HEK293 (cell line): Measurements from ENCODE around the gene SLC22A3.

Experiments used
- CTCF ChIA-PET: fragments of 350-600 bp; formaldehyde crosslinking; extraction: SDS; loops from one replicate; lab custom pipeline; 2021; ENCODE audit warnings: antibody characterized with exemption; lab: Yijun Ruan, JAX
- POLR2A ChIA-PET: fragments of 300-600 bp; formaldehyde crosslinking; extraction: SDS; loops from one replicate; lab custom pipeline; 2020; ENCODE audit warnings: antibody characterized with exemption, inconsistent platforms; lab: Yijun Ruan, JAX
- H3K27ac ChIP-seq: fragments of 200-500 bp; sonication (Bioruptor generic); 2 replicates; pipeline ENCODE4 v1.5.1; 2014; ENCODE audit warnings: low read depth, low read length, control low read depth, inconsistent platforms; ENCODE audit errors: extremely low read depth
- H3K36me3 ChIP-seq, 2 experiments: fragments of 200-500 bp in 1 of 2; sonication (Bioruptor generic) in 1 of 2; 1 replicate in 1 of 2; 2 replicates in 1 of 2; pipeline ENCODE4 v1.5.1; 2014 to 2017; ENCODE audit warnings: inconsistent platforms in 2 of 2, low read length in 2 of 2; ENCODE audit not compliant: control insufficient read depth in 2 of 2, insufficient read depth in 1 of 2
- H3K4me1 ChIP-seq: fragments of 200-500 bp; sonication (Bioruptor generic); 2 replicates; pipeline ENCODE4 v1.5.1; 2014; ENCODE audit warnings: mild to moderate bottlenecking, low read length, inconsistent platforms; ENCODE audit not compliant: control insufficient read depth, insufficient read depth
- H3K4me3 ChIP-seq: 2 replicates; pipeline ENCODE4 v1.5.1; 2011; ENCODE audit warnings: low read depth, mild to moderate bottlenecking, control low read depth, low read length, moderate library complexity
- H3K9me3 ChIP-seq: fragments of 200-500 bp; sonication (Bioruptor generic); 2 replicates; pipeline ENCODE4 v1.5.1; 2014; ENCODE audit warnings: low read depth, low read length, inconsistent platforms; ENCODE audit not compliant: control insufficient read depth, insufficient read depth
- GLI4 ChIP-seq: fragments of 450-650 bp; formaldehyde crosslinking; IDR thresholded peaks from 2 replicates; pipeline ENCODE4 v1.5.1; 2016; ENCODE audit warnings: missing biosample characterization, missing genetic modification characterization
- KLF7 ChIP-seq: fragments of 450-650 bp; formaldehyde crosslinking; IDR thresholded peaks from 2 replicates; pipeline ENCODE4 v1.5.1; 2016; ENCODE audit warnings: missing biosample characterization, missing genetic modification characterization, borderline replicate concordance
- SP7 ChIP-seq: fragments of 450-650 bp; formaldehyde crosslinking; IDR thresholded peaks from 2 replicates; pipeline ENCODE4 v1.5.1; 2016; ENCODE audit warnings: missing biosample characterization, missing genetic modification characterization
- TRIM28 ChIP-seq: IDR thresholded peaks from 2 replicates; pipeline ENCODE4 v1.6.1; 2011; ENCODE audit warnings: low read length, control low read depth, borderline replicate concordance
- ZNF2 ChIP-seq: fragments of 450-650 bp; formaldehyde crosslinking; IDR thresholded peaks from 2 replicates; pipeline ENCODE4 v1.5.1; 2016; ENCODE audit warnings: missing biosample characterization, missing genetic modification characterization
- ZNF274 ChIP-seq, 2 experiments: fragments of 200-500 bp in 1 of 2; fragments of 450-650 bp in 1 of 2; sonication (Bioruptor generic) in 1 of 2; formaldehyde crosslinking in 1 of 2; IDR thresholded peaks; 2 replicates each; pipeline versions ENCODE4 v1.5.1 to v1.6.1; 2014 to 2016; ENCODE audit warnings: borderline replicate concordance in 1 of 2, inconsistent platforms in 1 of 2, low read length in 1 of 2, missing biosample characterization in 1 of 2, missing genetic modification characterization in 1 of 2
- ZNF341 ChIP-seq: fragments of 450-650 bp; formaldehyde crosslinking; IDR thresholded peaks from 2 replicates; pipeline ENCODE4; 2016; ENCODE audit warnings: low read depth, missing biosample characterization, missing genetic modification characterization
- ZNF624 ChIP-seq: fragments of 450-650 bp; formaldehyde crosslinking; IDR thresholded peaks from 2 replicates; pipeline ENCODE4 v1.5.1; 2017; ENCODE audit warnings: missing biosample characterization, missing genetic modification characterization
- ZNF626 ChIP-seq: fragments of 450-650 bp; sonication (Bioruptor Pico); formaldehyde crosslinking; IDR thresholded peaks from 2 replicates; pipeline ENCODE4 v1.5.1; 2018; ENCODE audit warnings: missing biosample characterization, missing genetic modification characterization, inconsistent platforms
- ZNF629 ChIP-seq: fragments of 450-650 bp; formaldehyde crosslinking; IDR thresholded peaks from 2 replicates; pipeline ENCODE4 v1.5.1; 2017; ENCODE audit warnings: missing biosample characterization, missing genetic modification characterization
- ZNF701 ChIP-seq: fragments of 450-650 bp; formaldehyde crosslinking; IDR thresholded peaks from 2 replicates; pipeline ENCODE4 v1.5.1; 2016; ENCODE audit warnings: missing biosample characterization, missing genetic modification characterization
- ZNF76 ChIP-seq: fragments of 450-650 bp; formaldehyde crosslinking; IDR thresholded peaks from 2 replicates; pipeline ENCODE4; 2016; ENCODE audit warnings: low read depth, missing biosample characterization, missing genetic modification characterization, borderline replicate concordance
- ZSCAN16 ChIP-seq: fragments of 450-650 bp; formaldehyde crosslinking; IDR thresholded peaks from 2 replicates; pipeline ENCODE4 v1.5.1; 2016; ENCODE audit warnings: missing biosample characterization, missing genetic modification characterization
- TF ChIP-seq, protein P1 (sequence below): fragments of 450-650 bp; IDR thresholded peaks from 2 replicates; pipeline ENCODE4 v1.5.1; 2018; ENCODE audit warnings: missing biosample characterization, mild to moderate bottlenecking, missing genetic modification characterization
- TF ChIP-seq, protein P2 (sequence below): fragments of 450-650 bp; formaldehyde crosslinking; optimal IDR thresholded peaks from 2 replicates; pipeline ENCODE3; 2016; ENCODE audit warnings: missing biosample characterization, mild to moderate bottlenecking, missing genetic modification characterization
- TF ChIP-seq, protein P3 (sequence below): fragments of 450-650 bp; formaldehyde crosslinking; IDR thresholded peaks from 2 replicates; pipeline ENCODE4 v1.5.1; 2016; ENCODE audit warnings: missing biosample characterization, missing genetic modification characterization
- TF ChIP-seq, protein P4 (sequence below): fragments of 450-650 bp; IDR thresholded peaks from 2 replicates; pipeline ENCODE4 v1.5.1; 2018; ENCODE audit warnings: missing biosample characterization, missing genetic modification characterization
- TF ChIP-seq, protein P5 (sequence below): fragments of 450-650 bp; formaldehyde crosslinking; IDR thresholded peaks from 2 replicates; pipeline ENCODE4 v1.5.1; 2017; ENCODE audit warnings: missing biosample characterization, missing genetic modification characterization
- TF ChIP-seq, protein P6 (sequence below): fragments of 450-650 bp; formaldehyde crosslinking; IDR thresholded peaks from 2 replicates; pipeline ENCODE4 v1.5.1; 2016; ENCODE audit warnings: missing biosample characterization, missing genetic modification characterization
- TF ChIP-seq, protein P7 (sequence below): sonication (generic); formaldehyde crosslinking; IDR thresholded peaks from 2 replicates; pipeline ENCODE4 v1.8.1; 2022; ENCODE audit warnings: mild to moderate bottlenecking, moderate library complexity, missing genetic modification reagents

The SLC22A3 gene, protein sequence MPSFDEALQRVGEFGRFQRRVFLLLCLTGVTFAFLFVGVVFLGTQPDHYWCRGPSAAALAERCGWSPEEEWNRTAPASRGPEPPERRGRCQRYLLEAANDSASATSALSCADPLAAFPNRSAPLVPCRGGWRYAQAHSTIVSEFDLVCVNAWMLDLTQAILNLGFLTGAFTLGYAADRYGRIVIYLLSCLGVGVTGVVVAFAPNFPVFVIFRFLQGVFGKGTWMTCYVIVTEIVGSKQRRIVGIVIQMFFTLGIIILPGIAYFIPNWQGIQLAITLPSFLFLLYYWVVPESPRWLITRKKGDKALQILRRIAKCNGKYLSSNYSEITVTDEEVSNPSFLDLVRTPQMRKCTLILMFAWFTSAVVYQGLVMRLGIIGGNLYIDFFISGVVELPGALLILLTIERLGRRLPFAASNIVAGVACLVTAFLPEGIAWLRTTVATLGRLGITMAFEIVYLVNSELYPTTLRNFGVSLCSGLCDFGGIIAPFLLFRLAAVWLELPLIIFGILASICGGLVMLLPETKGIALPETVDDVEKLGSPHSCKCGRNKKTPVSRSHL

DNA sequence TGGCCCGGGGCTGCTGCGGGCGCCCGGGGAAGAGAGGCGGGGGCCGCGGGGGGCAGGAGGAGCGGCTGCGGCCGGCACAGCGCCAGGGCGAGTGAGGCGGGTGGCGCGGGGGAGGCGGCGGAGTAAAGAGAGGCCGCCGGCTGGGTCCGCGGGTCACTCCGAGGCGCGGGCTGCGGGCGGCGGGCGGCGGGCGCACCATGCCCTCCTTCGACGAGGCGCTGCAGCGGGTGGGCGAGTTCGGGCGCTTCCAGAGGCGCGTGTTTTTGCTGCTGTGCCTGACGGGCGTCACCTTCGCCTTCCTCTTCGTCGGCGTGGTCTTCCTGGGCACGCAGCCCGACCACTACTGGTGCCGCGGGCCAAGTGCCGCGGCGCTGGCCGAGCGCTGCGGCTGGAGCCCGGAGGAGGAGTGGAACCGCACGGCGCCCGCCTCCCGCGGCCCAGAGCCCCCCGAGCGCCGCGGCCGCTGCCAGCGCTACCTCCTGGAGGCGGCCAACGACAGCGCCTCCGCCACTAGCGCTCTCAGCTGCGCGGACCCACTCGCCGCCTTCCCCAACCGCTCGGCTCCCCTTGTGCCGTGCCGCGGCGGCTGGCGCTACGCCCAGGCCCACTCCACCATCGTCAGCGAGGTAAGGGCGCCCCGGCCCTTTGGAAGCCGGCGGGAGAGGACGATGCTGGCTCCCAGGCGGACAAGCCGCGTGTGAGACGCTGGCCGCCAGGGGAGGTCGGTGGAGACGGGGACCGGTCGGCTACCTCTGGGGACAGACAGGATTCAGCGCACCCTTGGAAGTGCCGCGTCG, at the start of gene SLC22A3:
Gene SLC22A3, plus strand, starts transcription at position 156 of the 797 bp plus-strand sequence. Its CDS starts 42 bp downstream, at position 198.
- no peak within 1 kb of the TSS; the same call in 1 of the 2 replicates for H3K27ac ChIP-seq
- POLR2A ChIA-PET, result no interaction called here
- TF ChIP-seq SP7, result no peak
- TF ChIP-seq, protein P1, sequence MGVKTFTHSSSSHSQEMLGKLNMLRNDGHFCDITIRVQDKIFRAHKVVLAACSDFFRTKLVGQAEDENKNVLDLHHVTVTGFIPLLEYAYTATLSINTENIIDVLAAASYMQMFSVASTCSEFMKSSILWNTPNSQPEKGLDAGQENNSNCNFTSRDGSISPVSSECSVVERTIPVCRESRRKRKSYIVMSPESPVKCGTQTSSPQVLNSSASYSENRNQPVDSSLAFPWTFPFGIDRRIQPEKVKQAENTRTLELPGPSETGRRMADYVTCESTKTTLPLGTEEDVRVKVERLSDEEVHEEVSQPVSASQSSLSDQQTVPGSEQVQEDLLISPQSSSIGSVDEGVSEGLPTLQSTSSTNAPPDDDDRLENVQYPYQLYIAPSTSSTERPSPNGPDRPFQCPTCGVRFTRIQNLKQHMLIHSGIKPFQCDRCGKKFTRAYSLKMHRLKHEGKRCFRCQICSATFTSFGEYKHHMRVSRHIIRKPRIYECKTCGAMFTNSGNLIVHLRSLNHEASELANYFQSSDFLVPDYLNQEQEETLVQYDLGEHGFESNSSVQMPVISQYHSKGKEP (tag by site-specific recombination), result no peak
- TF ChIP-seq, protein P2, sequence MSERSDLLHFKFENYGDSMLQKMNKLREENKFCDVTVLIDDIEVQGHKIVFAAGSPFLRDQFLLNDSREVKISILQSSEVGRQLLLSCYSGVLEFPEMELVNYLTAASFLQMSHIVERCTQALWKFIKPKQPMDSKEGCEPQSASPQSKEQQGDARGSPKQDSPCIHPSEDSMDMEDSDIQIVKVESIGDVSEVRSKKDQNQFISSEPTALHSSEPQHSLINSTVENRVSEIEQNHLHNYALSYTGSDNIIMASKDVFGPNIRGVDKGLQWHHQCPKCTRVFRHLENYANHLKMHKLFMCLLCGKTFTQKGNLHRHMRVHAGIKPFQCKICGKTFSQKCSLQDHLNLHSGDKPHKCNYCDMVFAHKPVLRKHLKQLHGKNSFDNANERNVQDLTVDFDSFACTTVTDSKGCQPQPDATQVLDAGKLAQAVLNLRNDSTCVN, result peak; percentile 35
- TF ChIP-seq, protein P3, sequence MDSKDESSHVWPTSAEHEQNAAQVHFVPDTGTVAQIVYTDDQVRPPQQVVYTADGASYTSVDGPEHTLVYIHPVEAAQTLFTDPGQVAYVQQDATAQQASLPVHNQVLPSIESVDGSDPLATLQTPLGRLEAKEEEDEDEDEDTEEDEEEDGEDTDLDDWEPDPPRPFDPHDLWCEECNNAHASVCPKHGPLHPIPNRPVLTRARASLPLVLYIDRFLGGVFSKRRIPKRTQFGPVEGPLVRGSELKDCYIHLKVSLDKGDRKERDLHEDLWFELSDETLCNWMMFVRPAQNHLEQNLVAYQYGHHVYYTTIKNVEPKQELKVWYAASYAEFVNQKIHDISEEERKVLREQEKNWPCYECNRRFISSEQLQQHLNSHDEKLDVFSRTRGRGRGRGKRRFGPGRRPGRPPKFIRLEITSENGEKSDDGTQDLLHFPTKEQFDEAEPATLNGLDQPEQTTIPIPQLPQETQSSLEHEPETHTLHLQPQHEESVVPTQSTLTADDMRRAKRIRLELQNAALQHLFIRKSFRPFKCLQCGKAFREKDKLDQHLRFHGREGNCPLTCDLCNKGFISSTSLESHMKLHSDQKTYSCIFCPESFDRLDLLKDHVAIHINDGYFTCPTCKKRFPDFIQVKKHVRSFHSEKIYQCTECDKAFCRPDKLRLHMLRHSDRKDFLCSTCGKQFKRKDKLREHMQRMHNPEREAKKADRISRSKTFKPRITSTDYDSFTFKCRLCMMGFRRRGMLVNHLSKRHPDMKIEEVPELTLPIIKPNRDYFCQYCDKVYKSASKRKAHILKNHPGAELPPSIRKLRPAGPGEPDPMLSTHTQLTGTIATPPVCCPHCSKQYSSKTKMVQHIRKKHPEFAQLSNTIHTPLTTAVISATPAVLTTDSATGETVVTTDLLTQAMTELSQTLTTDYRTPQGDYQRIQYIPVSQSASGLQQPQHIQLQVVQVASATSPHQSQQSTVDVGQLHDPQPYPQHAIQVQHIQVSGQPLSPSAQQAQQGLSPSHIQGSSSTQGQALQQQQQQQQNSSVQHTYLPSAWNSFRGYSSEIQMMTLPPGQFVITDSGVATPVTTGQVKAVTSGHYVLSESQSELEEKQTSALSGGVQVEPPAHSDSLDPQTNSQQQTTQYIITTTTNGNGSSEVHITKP (tag by site-specific recombination), result no peak
- TF ChIP-seq, protein P4, sequence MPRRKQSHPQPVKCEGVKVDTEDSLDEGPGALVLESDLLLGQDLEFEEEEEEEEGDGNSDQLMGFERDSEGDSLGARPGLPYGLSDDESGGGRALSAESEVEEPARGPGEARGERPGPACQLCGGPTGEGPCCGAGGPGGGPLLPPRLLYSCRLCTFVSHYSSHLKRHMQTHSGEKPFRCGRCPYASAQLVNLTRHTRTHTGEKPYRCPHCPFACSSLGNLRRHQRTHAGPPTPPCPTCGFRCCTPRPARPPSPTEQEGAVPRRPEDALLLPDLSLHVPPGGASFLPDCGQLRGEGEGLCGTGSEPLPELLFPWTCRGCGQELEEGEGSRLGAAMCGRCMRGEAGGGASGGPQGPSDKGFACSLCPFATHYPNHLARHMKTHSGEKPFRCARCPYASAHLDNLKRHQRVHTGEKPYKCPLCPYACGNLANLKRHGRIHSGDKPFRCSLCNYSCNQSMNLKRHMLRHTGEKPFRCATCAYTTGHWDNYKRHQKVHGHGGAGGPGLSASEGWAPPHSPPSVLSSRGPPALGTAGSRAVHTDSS, result 0 out of 2 replicates have a peak, but pooled peaks have one; percentile 13
- TF ChIP-seq ZNF624 (tag by site-specific recombination), result no peak
- peak; percentile 10; the same call in 1 of the 2 replicates for TF ChIP-seq ZNF341 (tag by site-specific recombination)
- TF ChIP-seq ZNF274 (IDR thresholded peaks at IDR 0.05; ENCODE audit: low read length), result no peak
- no peak for TF ChIP-seq ZNF274 (tag by site-specific recombination; IDR thresholded peaks at IDR 0.05; ENCODE audit: borderline replicate concordance)
- no peak for TF ChIP-seq ZSCAN16
- TF ChIP-seq ZNF626 (tag by site-specific recombination), result no peak
- TF ChIP-seq, protein P5, sequence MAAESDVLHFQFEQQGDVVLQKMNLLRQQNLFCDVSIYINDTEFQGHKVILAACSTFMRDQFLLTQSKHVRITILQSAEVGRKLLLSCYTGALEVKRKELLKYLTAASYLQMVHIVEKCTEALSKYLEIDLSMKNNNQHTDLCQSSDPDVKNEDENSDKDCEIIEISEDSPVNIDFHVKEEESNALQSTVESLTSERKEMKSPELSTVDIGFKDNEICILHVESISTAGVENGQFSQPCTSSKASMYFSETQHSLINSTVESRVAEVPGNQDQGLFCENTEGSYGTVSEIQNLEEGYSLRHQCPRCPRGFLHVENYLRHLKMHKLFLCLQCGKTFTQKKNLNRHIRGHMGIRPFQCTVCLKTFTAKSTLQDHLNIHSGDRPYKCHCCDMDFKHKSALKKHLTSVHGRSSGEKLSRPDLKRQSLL (tag by site-specific recombination), result no peak
- TF ChIP-seq ZNF701, result no peak
- no peak for TF ChIP-seq GLI4 (tag by site-specific recombination)
- TF ChIP-seq, protein P6, sequence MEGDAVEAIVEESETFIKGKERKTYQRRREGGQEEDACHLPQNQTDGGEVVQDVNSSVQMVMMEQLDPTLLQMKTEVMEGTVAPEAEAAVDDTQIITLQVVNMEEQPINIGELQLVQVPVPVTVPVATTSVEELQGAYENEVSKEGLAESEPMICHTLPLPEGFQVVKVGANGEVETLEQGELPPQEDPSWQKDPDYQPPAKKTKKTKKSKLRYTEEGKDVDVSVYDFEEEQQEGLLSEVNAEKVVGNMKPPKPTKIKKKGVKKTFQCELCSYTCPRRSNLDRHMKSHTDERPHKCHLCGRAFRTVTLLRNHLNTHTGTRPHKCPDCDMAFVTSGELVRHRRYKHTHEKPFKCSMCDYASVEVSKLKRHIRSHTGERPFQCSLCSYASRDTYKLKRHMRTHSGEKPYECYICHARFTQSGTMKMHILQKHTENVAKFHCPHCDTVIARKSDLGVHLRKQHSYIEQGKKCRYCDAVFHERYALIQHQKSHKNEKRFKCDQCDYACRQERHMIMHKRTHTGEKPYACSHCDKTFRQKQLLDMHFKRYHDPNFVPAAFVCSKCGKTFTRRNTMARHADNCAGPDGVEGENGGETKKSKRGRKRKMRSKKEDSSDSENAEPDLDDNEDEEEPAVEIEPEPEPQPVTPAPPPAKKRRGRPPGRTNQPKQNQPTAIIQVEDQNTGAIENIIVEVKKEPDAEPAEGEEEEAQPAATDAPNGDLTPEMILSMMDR, result peak; percentile 39; the same call in 1 of the 2 replicates
- no peak for TF ChIP-seq ZNF2 (tag by site-specific recombination)
- no peak for TF ChIP-seq KLF7 (tag by site-specific recombination)
- TF ChIP-seq TRIM28, result no peak; the same call in 1 of the 2 replicates
- no peak for TF ChIP-seq ZNF629
- no peak for TF ChIP-seq ZNF76 (tag by site-specific recombination)
- TF ChIP-seq, protein P7, sequence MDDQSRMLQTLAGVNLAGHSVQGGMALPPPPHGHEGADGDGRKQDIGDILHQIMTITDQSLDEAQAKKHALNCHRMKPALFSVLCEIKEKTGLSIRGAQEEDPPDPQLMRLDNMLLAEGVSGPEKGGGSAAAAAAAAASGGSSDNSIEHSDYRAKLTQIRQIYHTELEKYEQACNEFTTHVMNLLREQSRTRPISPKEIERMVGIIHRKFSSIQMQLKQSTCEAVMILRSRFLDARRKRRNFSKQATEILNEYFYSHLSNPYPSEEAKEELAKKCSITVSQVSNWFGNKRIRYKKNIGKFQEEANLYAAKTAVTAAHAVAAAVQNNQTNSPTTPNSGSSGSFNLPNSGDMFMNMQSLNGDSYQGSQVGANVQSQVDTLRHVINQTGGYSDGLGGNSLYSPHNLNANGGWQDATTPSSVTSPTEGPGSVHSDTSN, result peak; percentile 77

More for the DNA sequence above, at the start of gene SLC22A3:
- H3K4me1 ChIP-seq, result no peaks in the 10 kb centered on the region
- H3K4me3 ChIP-seq, result peak within 1 kb of the TSS; percentile 50
- no peaks in the 10 kb centered on the region for H3K9me3 ChIP-seq
- no peaks in the 10 kb centered on the region for H3K36me3 ChIP-seq
- CTCF ChIA-PET, result interaction anchor here (0.7 to 0.9 kb wide), 2 partner anchors 42 to 108 kb away, joined by 3 to 5 read pairs; no protein-coding TSS in a partner anchor
